ENCODE measurements around the gene SUCO.

DNA sequence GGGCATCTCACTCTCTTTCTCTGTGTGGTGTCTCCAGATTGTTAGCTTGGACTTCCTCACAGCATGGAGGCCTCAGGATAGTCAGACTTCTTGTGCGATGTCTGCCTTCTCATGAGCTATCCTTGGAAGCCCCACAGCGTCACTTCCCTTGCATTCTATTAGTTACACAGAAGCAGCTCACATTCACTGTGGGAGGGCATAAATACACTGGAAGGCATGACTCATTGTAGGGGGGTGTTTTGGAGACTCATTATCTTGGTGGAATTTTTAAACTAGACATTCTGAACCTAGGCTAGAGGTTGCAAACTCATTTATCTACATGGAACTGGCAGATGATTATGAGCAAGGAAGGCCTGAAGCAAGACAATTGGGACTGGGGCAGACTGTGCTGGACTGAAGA, 104.6 kb downstream of the SUCO start:
- TF ChIP-seq CREM (CRISPR knock-in tag; IDR thresholded peaks at IDR 0.05) (no peak), ELF4 (CRISPR knock-in tag; IDR thresholded peaks at IDR 0.05; ENCODE audit: low read depth) (no peak), RELA (CRISPR knock-in tag; IDR thresholded peaks at IDR 0.05; ENCODE audit: borderline replicate concordance) (no peak)
- TF ChIP-seq, protein P1, sequence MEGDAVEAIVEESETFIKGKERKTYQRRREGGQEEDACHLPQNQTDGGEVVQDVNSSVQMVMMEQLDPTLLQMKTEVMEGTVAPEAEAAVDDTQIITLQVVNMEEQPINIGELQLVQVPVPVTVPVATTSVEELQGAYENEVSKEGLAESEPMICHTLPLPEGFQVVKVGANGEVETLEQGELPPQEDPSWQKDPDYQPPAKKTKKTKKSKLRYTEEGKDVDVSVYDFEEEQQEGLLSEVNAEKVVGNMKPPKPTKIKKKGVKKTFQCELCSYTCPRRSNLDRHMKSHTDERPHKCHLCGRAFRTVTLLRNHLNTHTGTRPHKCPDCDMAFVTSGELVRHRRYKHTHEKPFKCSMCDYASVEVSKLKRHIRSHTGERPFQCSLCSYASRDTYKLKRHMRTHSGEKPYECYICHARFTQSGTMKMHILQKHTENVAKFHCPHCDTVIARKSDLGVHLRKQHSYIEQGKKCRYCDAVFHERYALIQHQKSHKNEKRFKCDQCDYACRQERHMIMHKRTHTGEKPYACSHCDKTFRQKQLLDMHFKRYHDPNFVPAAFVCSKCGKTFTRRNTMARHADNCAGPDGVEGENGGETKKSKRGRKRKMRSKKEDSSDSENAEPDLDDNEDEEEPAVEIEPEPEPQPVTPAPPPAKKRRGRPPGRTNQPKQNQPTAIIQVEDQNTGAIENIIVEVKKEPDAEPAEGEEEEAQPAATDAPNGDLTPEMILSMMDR (IDR thresholded peaks at IDR 0.05): no peak
- TF ChIP-seq, protein P2, sequence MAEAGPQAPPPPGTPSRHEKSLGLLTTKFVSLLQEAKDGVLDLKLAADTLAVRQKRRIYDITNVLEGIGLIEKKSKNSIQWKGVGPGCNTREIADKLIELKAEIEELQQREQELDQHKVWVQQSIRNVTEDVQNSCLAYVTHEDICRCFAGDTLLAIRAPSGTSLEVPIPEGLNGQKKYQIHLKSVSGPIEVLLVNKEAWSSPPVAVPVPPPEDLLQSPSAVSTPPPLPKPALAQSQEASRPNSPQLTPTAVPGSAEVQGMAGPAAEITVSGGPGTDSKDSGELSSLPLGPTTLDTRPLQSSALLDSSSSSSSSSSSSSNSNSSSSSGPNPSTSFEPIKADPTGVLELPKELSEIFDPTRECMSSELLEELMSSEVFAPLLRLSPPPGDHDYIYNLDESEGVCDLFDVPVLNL (CRISPR knock-in tag; IDR thresholded peaks at IDR 0.05; ENCODE audit: borderline replicate concordance, low read depth): no peak
- TF ChIP-seq, protein P3, sequence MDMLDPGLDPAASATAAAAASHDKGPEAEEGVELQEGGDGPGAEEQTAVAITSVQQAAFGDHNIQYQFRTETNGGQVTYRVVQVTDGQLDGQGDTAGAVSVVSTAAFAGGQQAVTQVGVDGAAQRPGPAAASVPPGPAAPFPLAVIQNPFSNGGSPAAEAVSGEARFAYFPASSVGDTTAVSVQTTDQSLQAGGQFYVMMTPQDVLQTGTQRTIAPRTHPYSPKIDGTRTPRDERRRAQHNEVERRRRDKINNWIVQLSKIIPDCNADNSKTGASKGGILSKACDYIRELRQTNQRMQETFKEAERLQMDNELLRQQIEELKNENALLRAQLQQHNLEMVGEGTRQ (CRISPR knock-in tag; IDR thresholded peaks at IDR 0.05): no peak

All from WTC11 (cell line).